HepG2 (cell line): ENCODE measurements around the gene MTUS2. TPM values are rescaled to one million over a fixed set of nuclear protein-coding genes. Genes with fewer than 3 reads are reported as not detected.

Source experiments
- ATAC-seq: fragments of 200-7000 bp; cut with Tn5 transposase; 3 replicates; pipeline ENCODE4 v1.9.1; 2020; ENCODE audit warnings: mild to moderate bottlenecking, moderate library complexity
- BruUV-seq: library from RNA; stranded (reverse); fragments of 400-500 nt; replicated peaks from 2 replicates; lab custom pipeline; 2021; lab: Mats Ljungman, UMichigan
- CTCF ChIA-PET: fragments of 300-600 bp; formaldehyde crosslinking; extraction: SDS; loops from one replicate; lab custom pipeline; 2021; ENCODE audit warnings: low total read pairs, inconsistent platforms, low intra/inter-chr PET ratio; lab: Yijun Ruan, JAX
- POLR2A ChIA-PET: fragments of 350-600 bp; sonication (Branson Sonifier 250); formaldehyde crosslinking; loops from one replicate; lab custom pipeline; 2020; ENCODE audit warnings: antibody characterized with exemption, inconsistent platforms; lab: Yijun Ruan, JAX
- DNase-seq: peaks from one replicate; pipeline ENCODE4 v3.0.0-alpha.2; 2015; ENCODE audit warnings: low spot score
- FAIRE-seq: peaks from 3 replicates; lab custom pipeline; 2011; peaks lifted over from hg19 to GRCh38; lab: Jason Lieb, UNC
- H2AFZ ChIP-seq: one replicate; pipeline ENCODE4 v1.6.1; 2011; ENCODE audit warnings: low read length, inconsistent platforms
- H3K27ac ChIP-seq: fragments of 300-600 bp; 3 replicates; pipeline ENCODE4 v1.8.0; 2011; ENCODE audit warnings: mixed run types, mild to moderate bottlenecking, mixed read lengths, low read length, inconsistent platforms; ENCODE audit not compliant: insufficient read depth; ENCODE audit errors: extremely low read length
- H3K27me3 ChIP-seq, 2 experiments: fragments of 200-600 bp in 1 of 2; 2 replicates in 1 of 2; 3 replicates in 1 of 2; pipeline versions ENCODE4 v1.6.0 to v1.8.0; 2011; ENCODE audit warnings: low read length in 2 of 2, mild to moderate bottlenecking in 2 of 2, moderate library complexity in 2 of 2, inconsistent platforms in 1 of 2; ENCODE audit not compliant: insufficient read depth in 2 of 2, control insufficient read depth in 1 of 2
- H3K36me3 ChIP-seq, 2 experiments: fragments of 200-600 bp in 1 of 2; replicated peaks in 1 of 2; 2 replicates in 1 of 2; 3 replicates in 1 of 2; pipeline versions ENCODE4 v1.5.1 to v1.8.0; 2011; ENCODE audit warnings: low read length in 2 of 2, inconsistent platforms in 1 of 2; ENCODE audit not compliant: insufficient read depth in 2 of 2, control insufficient read depth in 1 of 2
- H3K4me1 ChIP-seq: 2 replicates; pipeline ENCODE4 v1.5.1; 2012; ENCODE audit warnings: low read length, inconsistent platforms; ENCODE audit not compliant: insufficient read depth
- H3K4me2 ChIP-seq: 2 replicates; pipeline ENCODE4 v1.6.0; 2011; ENCODE audit warnings: low read depth, low read length, inconsistent platforms
- H3K4me3 ChIP-seq, 3 experiments: fragments of 200-600 bp in 1 of 3; sonication (generic), shearing (Covaris generic) in 1 of 3; replicated peaks in 1 of 3; 2 replicates each; pipeline ENCODE4 v1.5.1; 2011 to 2016; ENCODE audit warnings: low read length in 3 of 3, inconsistent platforms in 2 of 3, low read depth in 2 of 3, mild to moderate bottlenecking in 2 of 3, control low read depth in 1 of 3, mixed read lengths in 1 of 3; ENCODE audit not compliant: insufficient read depth in 1 of 3
- H3K79me2 ChIP-seq: one replicate; pipeline ENCODE4 v1.6.1; 2011; ENCODE audit warnings: low read length, inconsistent platforms; ENCODE audit not compliant: insufficient read depth
- H3K9ac ChIP-seq: 2 replicates; pipeline ENCODE4 v1.6.0; 2011; ENCODE audit warnings: mild to moderate bottlenecking, low read depth, low read length, inconsistent platforms; ENCODE audit not compliant: insufficient read depth
- H3K9me3 ChIP-seq: 2 replicates; pipeline ENCODE4 v1.5.1; 2012; ENCODE audit warnings: mild to moderate bottlenecking, low read length
- H4K20me1 ChIP-seq: 2 replicates; pipeline ENCODE4 v1.6.0; 2011; ENCODE audit warnings: inconsistent platforms, mild to moderate bottlenecking, low read length, moderate library complexity; ENCODE audit not compliant: insufficient read depth
- DNMT3B ChIP-seq: conservative IDR thresholded peaks from 2 replicates; pipeline ENCODE4 v1.6.1; 2016; ENCODE audit warnings: missing biosample characterization, control low read depth
- IKZF5 ChIP-seq: IDR thresholded peaks from 2 replicates; pipeline ENCODE4 v1.6.1; 2018; ENCODE audit warnings: missing genetic modification reagents, mild to moderate bottlenecking, missing compliant biosample characterization
- NFYB ChIP-seq: sonication (generic); formaldehyde crosslinking; IDR thresholded peaks from 2 replicates; pipeline ENCODE4 v1.4.0; 2020; ENCODE audit warnings: missing genetic modification reagents
- RBM39 ChIP-seq: fragments of 200-400 bp; formaldehyde crosslinking; IDR thresholded peaks from one replicate; pipeline ENCODE4 v1.6.1; 2018; ENCODE audit warnings: antibody characterized with exemption, mild to moderate bottlenecking, low read depth, low read length; ENCODE audit not compliant: poor library complexity, severe bottlenecking
- ZBTB7A ChIP-seq: sonication (generic); formaldehyde crosslinking; IDR thresholded peaks from 2 replicates; pipeline ENCODE4 v1.8.0; 2022; ENCODE audit warnings: mild to moderate bottlenecking, missing genetic modification reagents
- ZNF253 ChIP-seq: sonication (generic); formaldehyde crosslinking; IDR thresholded peaks from 2 replicates; pipeline ENCODE4 v1.8.0; 2022; ENCODE audit warnings: mild to moderate bottlenecking, missing genetic modification reagents, borderline replicate concordance
- ZNF639 ChIP-seq: conservative IDR thresholded peaks from 2 replicates; pipeline ENCODE4 v1.6.1; 2018; ENCODE audit warnings: missing genetic modification reagents
- ZNF674 ChIP-seq: sonication (generic); formaldehyde crosslinking; IDR thresholded peaks from 2 replicates; pipeline ENCODE4 v1.5.0; 2020; ENCODE audit warnings: low read depth, mild to moderate bottlenecking, missing genetic modification reagents
- WGBS: methylation state at CpG from one replicate; pipeline ENCODE4 v1.1.6; 2017; ENCODE audit warnings: low lambda C conversion rate; 5-methylcytosine and 5-hydroxymethylcytosine counted together
- in situ Hi-C: cut with HindIII; loops from 2 replicates; pipeline ENCODE4 v1.10.0; 2017; ENCODE audit warnings: low pct_unique_long_range_greater_than_20kb; ENCODE audit not compliant: extremely low pct_ligation_motif_present
- intact Hi-C: fragments of 100-400 bp; cut with micrococcal nuclease; formaldehyde crosslinking; loops from one replicate; pipeline ENCODE4 v1.10.0; 2022; ENCODE audit not compliant: unreplicated experiment
- polyA plus RNA-seq, 8 experiments: library from polyadenylated mRNA; depleted of rRNA in 3 of 8; stranded (reverse) in 7 of 8; unstranded in 1 of 8; fragments of >200 nt; fragmentation: Illumina TruSeq in 4 of 8; extraction: Trizol in 4 of 8; gene quantifications; 2 replicates each; pipeline versions ENCODE4 v1.2.1 to v1.2.3, GENCODE V29; 2011 to 2016; ENCODE audit warnings: low read depth in 4 of 8, missing spikeins in 1 of 8, mixed read lengths in 1 of 8; ENCODE audit not compliant: insufficient read depth in 1 of 8
- total RNA-seq, 5 experiments: library from RNA; depleted of rRNA; stranded (reverse); fragments of >200 nt; fragmentation: Illumina TruSeq; extraction: Trizol; gene quantifications; 2 replicates each; pipeline ENCODE4 v1.2.3, GENCODE V29; 2016; ENCODE audit warnings: low read depth in 1 of 5
- TF ChIP-seq, protein P1 (sequence below): IDR thresholded peaks from 2 replicates; pipeline ENCODE4 v1.6.1; 2016; ENCODE audit warnings: low read depth
- TF ChIP-seq, protein P2 (sequence below): sonication (generic); formaldehyde crosslinking; IDR thresholded peaks from 2 replicates; pipeline ENCODE4 v1.5.0; 2020; ENCODE audit warnings: mild to moderate bottlenecking, missing genetic modification reagents, borderline replicate concordance

The MTUS2 gene
- total and polyA plus RNA-seq, 2 of the 13 experiments (the other 11 are each of a cell fraction or from before 2014, with no cell fraction given) = not detected

GRCh38 chr13:28825379-28825778 is 5.2 kb downstream of the MTUS2 start (continued):
- TF ChIP-seq, protein P1, sequence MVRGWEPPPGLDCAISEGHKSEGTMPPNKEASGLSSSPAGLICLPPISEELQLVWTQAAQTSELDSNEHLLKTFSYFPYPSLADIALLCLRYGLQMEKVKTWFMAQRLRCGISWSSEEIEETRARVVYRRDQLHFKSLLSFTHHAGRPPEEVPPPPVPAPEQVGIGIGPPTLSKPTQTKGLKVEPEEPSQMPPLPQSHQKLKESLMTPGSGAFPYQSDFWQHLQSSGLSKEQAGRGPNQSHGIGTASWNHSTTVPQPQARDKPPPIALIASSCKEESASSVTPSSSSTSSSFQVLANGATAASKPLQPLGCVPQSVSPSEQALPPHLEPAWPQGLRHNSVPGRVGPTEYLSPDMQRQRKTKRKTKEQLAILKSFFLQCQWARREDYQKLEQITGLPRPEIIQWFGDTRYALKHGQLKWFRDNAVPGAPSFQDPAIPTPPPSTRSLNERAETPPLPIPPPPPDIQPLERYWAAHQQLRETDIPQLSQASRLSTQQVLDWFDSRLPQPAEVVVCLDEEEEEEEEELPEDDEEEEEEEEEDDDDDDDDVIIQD = no peak

- no TSS peak for BruUV-seq
- H3K4me1 ChIP-seq = no peaks in the 10 kb centered on the region
- intact Hi-C loops = no loop called here
- POLR2A ChIA-PET = no interaction called here
- H3K9me3 ChIP-seq = peaks cover 26% of the 10 kb centered on the region
- H3K27ac ChIP-seq = no peak overlapping the region
- H4K20me1 ChIP-seq = no peaks in the 10 kb centered on the region
- no peak overlapping the region for H3K4me3 ChIP-seq
- H3K9ac ChIP-seq = no peak overlapping the region
- peaks cover 0 to 2% of the 10 kb centered on the region in 2 experiments; a peak in 1 of 5 replicates for H3K27me3 ChIP-seq
- FAIRE-seq (no peak), DNase-seq (no peak), ATAC-seq (no peak)
- H3K36me3 ChIP-seq = no peaks in the 10 kb centered on the region
- no peak overlapping the region for H3K4me2 ChIP-seq
- no peaks in the 10 kb centered on the region for H3K79me2 ChIP-seq
- CTCF ChIA-PET = no interaction called here
- in situ Hi-C loops = loop anchor here (10.0 kb wide), 1 partner anchor 548 kb away; no protein-coding TSS in a partner anchor
- WGBS = 0% methylated on average over 1 of the region's 1 CpG
- H2AFZ ChIP-seq = no peak overlapping the region
- TF ChIP-seq ZNF253 (no peak), DNMT3B (no peak), ZNF674 (no peak), NFYB (CRISPR knock-in tag) (no peak), IKZF5 (CRISPR knock-in tag) (no peak), ZBTB7A (CRISPR knock-in tag) (no peak), RBM39 (no peak), ZNF639 (CRISPR knock-in tag) (no peak)
- TF ChIP-seq, protein P2, sequence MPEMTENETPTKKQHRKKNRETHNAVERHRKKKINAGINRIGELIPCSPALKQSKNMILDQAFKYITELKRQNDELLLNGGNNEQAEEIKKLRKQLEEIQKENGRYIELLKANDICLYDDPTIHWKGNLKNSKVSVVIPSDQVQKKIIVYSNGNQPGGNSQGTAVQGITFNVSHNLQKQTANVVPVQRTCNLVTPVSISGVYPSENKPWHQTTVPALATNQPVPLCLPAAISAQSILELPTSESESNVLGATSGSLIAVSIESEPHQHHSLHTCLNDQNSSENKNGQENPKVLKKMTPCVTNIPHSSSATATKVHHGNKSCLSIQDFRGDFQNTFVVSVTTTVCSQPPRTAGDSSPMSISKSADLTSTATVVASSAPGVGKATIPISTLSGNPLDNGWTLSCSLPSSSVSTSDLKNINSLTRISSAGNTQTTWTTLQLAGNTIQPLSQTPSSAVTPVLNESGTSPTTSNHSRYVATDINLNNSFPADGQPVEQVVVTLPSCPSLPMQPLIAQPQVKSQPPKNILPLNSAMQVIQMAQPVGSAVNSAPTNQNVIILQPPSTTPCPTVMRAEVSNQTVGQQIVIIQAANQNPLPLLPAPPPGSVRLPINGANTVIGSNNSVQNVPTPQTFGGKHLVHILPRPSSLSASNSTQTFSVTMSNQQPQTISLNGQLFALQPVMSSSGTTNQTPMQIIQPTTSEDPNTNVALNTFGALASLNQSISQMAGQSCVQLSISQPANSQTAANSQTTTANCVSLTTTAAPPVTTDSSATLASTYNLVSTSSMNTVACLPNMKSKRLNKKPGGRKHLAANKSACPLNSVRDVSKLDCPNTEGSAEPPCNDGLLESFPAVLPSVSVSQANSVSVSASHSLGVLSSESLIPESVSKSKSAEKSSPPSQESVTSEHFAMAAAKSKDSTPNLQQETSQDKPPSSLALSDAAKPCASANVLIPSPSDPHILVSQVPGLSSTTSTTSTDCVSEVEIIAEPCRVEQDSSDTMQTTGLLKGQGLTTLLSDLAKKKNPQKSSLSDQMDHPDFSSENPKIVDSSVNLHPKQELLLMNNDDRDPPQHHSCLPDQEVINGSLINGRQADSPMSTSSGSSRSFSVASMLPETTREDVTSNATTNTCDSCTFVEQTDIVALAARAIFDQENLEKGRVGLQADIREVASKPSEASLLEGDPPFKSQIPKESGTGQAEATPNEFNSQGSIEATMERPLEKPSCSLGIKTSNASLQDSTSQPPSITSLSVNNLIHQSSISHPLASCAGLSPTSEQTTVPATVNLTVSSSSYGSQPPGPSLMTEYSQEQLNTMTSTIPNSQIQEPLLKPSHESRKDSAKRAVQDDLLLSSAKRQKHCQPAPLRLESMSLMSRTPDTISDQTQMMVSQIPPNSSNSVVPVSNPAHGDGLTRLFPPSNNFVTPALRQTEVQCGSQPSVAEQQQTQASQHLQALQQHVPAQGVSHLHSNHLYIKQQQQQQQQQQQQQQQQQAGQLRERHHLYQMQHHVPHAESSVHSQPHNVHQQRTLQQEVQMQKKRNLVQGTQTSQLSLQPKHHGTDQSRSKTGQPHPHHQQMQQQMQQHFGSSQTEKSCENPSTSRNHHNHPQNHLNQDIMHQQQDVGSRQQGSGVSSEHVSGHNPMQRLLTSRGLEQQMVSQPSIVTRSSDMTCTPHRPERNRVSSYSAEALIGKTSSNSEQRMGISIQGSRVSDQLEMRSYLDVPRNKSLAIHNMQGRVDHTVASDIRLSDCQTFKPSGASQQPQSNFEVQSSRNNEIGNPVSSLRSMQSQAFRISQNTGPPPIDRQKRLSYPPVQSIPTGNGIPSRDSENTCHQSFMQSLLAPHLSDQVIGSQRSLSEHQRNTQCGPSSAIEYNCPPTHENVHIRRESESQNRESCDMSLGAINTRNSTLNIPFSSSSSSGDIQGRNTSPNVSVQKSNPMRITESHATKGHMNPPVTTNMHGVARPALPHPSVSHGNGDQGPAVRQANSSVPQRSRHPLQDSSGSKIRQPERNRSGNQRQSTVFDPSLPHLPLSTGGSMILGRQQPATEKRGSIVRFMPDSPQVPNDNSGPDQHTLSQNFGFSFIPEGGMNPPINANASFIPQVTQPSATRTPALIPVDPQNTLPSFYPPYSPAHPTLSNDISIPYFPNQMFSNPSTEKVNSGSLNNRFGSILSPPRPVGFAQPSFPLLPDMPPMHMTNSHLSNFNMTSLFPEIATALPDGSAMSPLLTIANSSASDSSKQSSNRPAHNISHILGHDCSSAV (CRISPR knock-in tag) = no peak
Measured at GRCh38 chr13:28826368-28826767, 6.2 kb downstream of the MTUS2 start.
